NCI-H460 (cell line): ENCODE results near the gene FRMD4A. TPM values are rescaled to one million over a fixed set of nuclear protein-coding genes. Genes with fewer than 3 reads are reported as not detected.
A peak's percentile ranks its signal among the peaks of the same experiment; 100 is the strongest.
"Not testable (repeated sequence)": the region's sequence is repeated elsewhere in the genome, so short reads cannot be mapped to it uniquely, and the experiment has no call there.

Experiments used
- DNase-seq: peaks from one replicate; pipeline ENCODE4 v3.0.0-alpha.2; 2016; ENCODE audit warnings: low read depth; ENCODE audit errors: extremely low read depth
- total RNA-seq: library from RNA; depleted of rRNA; stranded (reverse); fragments of >200 nt; shearing (Covaris generic); gene quantifications from 2 replicates; pipeline ENCODE4 v1.2.3, GENCODE V29; 2014

The FRMD4A gene
- total RNA-seq, 1 experiment from 2014 or later, result 4.2 TPM

- no peak for DNase-seq
Measured at GRCh38 chr10:13717936-13718772, 612.6 kb downstream of the FRMD4A start.

GRCh38 chr10:13717571-13717935 lies 613.2 kb downstream of the FRMD4A start:
- no peak for DNase-seq

DNA sequence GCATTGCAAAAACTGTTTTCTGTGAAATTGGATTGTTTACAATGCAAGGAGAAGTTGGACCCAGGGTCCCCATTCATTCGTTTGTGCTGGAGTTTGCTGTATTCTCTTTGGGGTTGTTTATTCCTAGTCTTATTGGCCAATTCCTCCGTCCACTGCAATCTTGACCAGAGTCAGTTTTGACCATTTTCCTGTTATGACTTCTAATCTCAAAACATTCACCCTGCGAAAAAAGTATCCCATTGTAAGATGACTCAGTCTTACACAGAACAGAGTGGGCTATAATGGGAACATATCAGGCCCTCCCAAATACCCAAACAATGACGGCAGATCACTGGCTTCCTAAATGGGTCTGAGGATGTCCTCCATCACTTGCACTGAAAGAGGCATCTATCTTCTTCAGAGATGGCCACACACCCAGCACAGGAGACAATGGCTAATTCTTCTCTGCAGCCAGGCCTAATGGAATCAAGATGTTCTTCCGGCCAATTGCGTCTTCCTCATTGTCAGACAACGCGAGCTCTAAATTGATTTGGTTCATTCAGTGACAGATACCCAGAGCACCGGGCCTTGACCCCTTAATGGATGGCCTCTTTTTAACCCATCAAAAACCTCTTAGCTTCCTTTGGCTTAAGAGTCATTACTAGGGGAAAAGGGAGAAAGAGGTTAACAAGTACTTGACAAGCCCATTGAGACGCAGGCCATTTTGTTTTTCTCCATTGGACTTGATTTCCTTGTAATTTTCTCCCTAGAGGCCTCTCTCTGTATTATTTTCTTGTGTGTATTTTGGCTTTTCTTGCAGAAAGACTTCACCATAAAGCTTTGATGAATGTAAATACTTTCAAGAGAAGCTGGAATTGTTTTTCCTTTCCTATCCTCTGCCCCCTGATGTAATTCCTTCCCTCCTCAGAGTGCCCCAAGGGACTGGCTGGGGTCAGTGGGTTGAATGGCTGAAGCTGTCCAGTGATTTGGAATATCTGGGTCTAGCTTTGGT lies 614.3 kb downstream of the FRMD4A start:
- DNase-seq, result no peak

DNA sequence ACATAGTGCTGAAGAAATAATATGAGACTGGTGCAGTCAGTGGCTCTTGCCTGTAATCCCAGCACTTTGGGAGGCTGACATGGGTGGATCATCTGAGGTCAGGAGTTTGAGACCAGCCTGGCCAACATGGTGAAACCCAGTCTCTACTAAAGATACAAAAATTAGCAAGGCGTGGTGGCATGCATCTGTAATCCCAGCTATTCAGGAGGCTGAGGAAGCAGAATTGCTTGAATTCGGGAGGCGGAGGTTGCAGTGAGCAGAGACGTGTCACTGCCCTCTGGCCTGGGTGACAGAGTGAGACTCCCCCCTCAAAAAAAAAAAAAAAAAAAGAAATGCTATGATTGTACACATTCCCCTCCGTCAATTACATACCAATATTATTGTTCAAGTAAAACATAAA lies 615.1 kb downstream of the FRMD4A start:
- DNase-seq, result not testable (repeated sequence)

GRCh38 chr10:13715100-13715499 lies 615.6 kb downstream of the FRMD4A start:
- no peak for DNase-seq

- DNase-seq, result no peak
Measured at GRCh38 chr10:13712837-13713581, 617.7 kb downstream of the FRMD4A start.

DNA sequence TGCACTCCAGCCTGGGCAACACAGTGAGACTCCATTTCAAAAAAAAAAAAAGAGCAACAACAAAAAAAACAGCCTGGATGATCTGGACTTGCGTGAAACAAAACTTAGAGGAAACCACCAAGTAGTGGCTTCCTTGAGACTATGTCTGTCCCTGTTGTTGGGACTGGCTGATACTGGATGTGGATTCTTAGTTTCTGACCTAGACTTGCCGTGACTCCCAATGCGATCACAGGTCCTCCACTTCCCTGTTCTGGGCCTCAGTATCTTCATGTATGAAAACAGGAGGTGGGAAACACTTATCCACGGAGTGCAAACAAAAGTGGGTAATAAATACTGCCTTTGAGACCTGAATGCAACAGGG lies 618.3 kb downstream of the FRMD4A start:
- DNase-seq, result no peak

DNA sequence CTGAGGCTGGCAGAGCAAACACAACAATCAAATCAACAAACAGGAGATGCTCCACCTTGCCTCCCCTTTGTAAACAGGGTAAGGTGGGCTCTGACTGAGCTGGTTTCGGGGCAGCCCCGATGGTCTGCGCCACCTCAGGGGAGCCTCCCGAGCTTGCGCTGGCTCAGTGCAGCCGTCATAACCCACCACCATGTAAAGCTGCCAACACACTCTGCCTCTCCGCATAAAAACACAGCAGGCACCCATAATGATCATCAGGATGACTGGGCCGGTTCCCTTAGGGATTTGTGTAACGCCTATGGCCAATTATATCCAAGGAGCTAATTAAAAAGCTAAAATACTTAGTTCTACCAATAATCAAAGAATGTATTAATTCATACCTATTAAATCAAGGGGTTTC lies 619.4 kb downstream of the FRMD4A start:
- no peak for DNase-seq

DNA sequence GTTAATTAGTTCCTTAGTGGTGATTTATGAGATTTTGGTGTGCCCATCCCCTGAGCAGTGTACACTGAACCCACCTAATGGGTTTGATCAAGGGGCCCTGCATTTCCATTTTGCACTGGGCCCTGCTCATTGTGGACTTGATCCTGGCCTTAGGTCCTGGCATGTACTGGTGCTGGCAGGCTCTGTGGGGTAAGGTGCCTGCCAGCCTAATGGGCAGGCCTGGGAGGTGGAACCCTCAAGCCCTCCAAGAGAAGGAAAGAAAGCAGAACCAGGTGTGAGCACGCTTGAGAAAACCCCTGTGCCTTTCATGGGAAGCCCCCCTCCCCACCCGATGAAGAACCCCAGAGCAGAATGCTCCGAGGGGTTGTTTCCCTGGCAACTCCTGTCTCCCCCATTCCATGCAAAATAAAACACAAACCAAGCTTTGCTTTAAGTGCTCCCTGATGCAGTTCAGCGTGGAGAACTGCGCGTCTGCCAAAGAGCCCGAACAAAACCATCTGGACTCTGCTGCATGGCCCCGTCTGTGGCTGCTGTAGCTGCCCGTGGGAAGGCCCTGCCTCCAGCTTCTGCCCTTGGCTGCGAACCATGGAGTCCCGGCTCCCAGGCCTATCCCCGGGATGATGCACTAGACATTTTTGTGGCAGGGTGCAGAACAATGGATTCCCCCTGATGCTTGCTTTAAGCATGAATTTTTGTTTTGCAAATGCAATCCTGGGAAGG lies 620.6 kb downstream of the FRMD4A start:
- DNase-seq, result no peak

GRCh38 chr10:13708256-13708990 lies 622.3 kb downstream of the FRMD4A start:
- no peak for DNase-seq

- peak; percentile 43 for DNase-seq
Measured at GRCh38 chr10:13707156-13707881, 623.4 kb downstream of the FRMD4A start.

- no peak for DNase-seq
Measured at GRCh38 chr10:13706604-13707003, 624.1 kb downstream of the FRMD4A start.

DNA sequence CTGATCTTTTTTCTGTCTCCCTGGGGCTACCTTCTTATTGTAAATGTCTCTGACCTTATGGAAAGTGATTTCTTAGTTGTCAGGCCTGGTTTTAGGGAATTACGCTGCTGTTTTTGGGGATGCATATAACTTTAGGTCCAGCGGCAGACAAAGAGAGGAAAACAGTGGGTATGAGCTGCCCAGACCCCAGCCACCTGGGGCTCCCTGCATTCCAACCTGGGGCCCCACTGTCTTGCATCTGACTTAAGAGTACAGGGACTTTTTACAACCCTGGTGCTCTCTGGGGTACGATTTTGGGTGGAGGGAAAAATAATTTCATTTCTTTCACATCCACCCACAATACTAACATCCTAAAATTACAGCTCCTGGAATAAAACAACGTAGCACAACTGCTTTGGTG lies 624.5 kb downstream of the FRMD4A start:
- DNase-seq, result no peak

DNA sequence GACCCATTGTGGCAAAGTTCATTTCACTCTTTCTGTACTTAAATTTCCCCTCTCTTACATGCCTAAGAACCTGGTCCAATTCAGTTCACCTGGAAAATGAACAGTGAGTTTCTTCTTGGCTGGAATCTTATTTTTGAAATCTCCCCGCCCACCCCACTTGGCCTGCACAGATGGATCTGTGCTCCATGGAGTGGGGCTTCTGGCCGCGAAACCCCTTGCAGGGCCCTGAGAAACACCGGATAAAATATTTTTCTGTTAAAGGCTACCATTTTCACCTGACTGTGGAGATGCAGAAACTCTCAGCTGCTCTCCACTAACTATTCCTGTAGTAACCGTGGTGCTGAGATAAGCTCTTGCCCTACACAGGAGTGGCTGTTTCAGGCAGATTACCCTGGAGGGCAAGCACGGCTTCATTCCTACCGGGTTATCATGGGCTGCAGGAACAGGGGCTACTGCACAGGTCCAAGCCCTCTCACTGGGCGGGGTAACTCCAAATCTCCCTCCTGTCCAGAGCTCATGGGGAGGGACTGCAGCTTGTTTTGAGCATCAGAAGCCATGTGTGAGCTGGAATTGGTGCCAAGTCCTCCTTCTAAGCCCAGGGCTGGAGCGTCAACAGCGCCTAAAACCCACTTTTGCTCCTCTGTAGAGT lies 625.1 kb downstream of the FRMD4A start:
- no peak for DNase-seq

GRCh38 chr10:13704964-13705363 lies 625.8 kb downstream of the FRMD4A start:
- DNase-seq, result no peak

- DNase-seq, result no peak
Measured at GRCh38 chr10:13703997-13704536, 626.7 kb downstream of the FRMD4A start.

DNA sequence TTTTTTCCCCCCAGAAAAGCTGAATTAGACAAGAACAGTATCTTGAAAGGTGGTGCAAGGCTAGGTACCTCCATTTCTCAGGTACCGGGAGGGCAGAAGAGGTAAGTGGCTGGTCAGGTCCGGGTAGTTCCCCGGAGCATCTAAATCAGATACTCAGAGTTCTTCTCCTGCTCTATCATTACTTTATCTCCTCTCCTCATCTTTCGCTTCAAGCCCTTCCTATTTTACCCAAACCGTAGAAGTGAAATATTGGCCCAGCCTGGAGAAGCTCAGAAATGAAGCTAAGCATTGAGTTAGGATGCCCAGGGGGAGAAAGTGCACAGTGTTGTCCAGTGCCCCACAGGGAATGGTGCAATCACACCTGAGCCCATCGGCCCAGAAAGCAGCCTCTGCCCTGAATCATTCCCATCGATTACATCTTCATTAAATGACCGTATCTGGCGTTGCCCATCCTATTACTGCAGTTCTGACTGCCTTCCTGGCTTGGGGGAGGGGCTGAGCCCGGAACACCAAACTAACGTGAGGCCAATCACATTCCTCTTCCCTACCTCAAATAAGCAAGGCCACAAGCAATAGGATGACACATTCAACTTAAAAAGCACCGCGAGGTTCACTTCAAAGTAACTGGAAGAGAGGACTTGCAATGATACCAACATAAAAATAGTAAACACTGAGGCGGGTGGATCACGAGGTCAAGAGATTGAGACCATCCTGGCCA lies 627.5 kb downstream of the FRMD4A start:
- no peak for DNase-seq
